H1 (cell line): ENCODE results near the gene ARMC12. TPM values are rescaled to one million over a fixed set of nuclear protein-coding genes. Genes with fewer than 3 reads are reported as not detected.

Experiments
- CTCF ChIA-PET: fragments of 300-600 bp; sonication (Branson Sonifier 250); formaldehyde crosslinking; loops from one replicate; lab custom pipeline; 2021; ENCODE audit not compliant: partially characterized antibody; lab: Charles Lee
- POLR2A ChIA-PET: fragments of 300-600 bp; sonication (Branson Sonifier 250); formaldehyde crosslinking; loops from one replicate; lab custom pipeline; 2021; ENCODE audit warnings: inconsistent platforms; ENCODE audit not compliant: partially characterized antibody; lab: Charles Lee
- DNase-seq, 2 experiments: peaks; one replicate each; pipeline versions ENCODE4 v3.0.0 to v3.0.0-alpha.2; 2010 to 2022; ENCODE audit warnings: low spot score in 2 of 2, low read depth in 1 of 2, mixed read lengths in 1 of 2
- FAIRE-seq: peaks from 2 replicates; lab custom pipeline; 2011; peaks lifted over from hg19 to GRCh38; lab: Jason Lieb, UNC
- H2AFZ ChIP-seq: 2 replicates; pipeline ENCODE4 v1.8.1; 2012; ENCODE audit warnings: low read length, inconsistent platforms
- H2AK5ac ChIP-seq: 2 replicates; pipeline ENCODE4 v1.6.1; 2013; ENCODE audit warnings: low read depth, low read length
- H2BK120ac ChIP-seq: replicated peaks from 2 replicates; pipeline ENCODE3; 2013; ENCODE audit warnings: low read depth, low read length, inconsistent platforms
- H2BK12ac ChIP-seq: 2 replicates; pipeline ENCODE4 v1.6.1; 2013; ENCODE audit warnings: low read depth, low read length
- H2BK15ac ChIP-seq: 2 replicates; pipeline ENCODE4 v1.6.1; 2013; ENCODE audit warnings: low read length
- H2BK20ac ChIP-seq: 2 replicates; pipeline ENCODE4 v1.6.1; 2013; ENCODE audit warnings: low read length
- H2BK5ac ChIP-seq: 2 replicates; pipeline ENCODE4 v1.6.1; 2013; ENCODE audit warnings: low read depth, low read length
- H3K14ac ChIP-seq: 2 replicates; pipeline ENCODE4 v1.6.1; 2013; ENCODE audit warnings: inconsistent platforms; ENCODE audit not compliant: insufficient read length
- H3K18ac ChIP-seq: 2 replicates; pipeline ENCODE4 v1.6.1; 2013; ENCODE audit warnings: low read length; ENCODE audit errors: extremely low read depth
- H3K23ac ChIP-seq: 2 replicates; pipeline ENCODE4 v1.6.1; 2013; ENCODE audit warnings: inconsistent platforms; ENCODE audit not compliant: insufficient read length
- H3K23me2 ChIP-seq: 2 replicates; pipeline ENCODE4 v1.6.1; 2013; ENCODE audit warnings: low read depth, low read length
- H3K27ac ChIP-seq: 2 replicates; pipeline ENCODE4 v1.6.1; 2011; ENCODE audit warnings: low read depth, low read length, inconsistent platforms
- H3K27me3 ChIP-seq, 4 experiments: replicated peaks in 1 of 4; 1 replicate in 1 of 4; 2 replicates in 3 of 4; pipeline versions ENCODE4 v1.6.1 to v1.8.1; 2011 to 2013; ENCODE audit warnings: low read length in 3 of 4, mild to moderate bottlenecking in 3 of 4, inconsistent platforms in 2 of 4, mixed read lengths in 2 of 4, moderate library complexity in 1 of 4; ENCODE audit not compliant: control insufficient read depth in 3 of 4, insufficient read depth in 3 of 4; ENCODE audit errors: extremely low read depth in 1 of 4
- H3K36me3 ChIP-seq, 4 experiments: 2 replicates each; pipeline versions ENCODE4 v1.6.1 to v1.8.1; 2011 to 2013; ENCODE audit warnings: mild to moderate bottlenecking in 4 of 4, low read length in 3 of 4, moderate library complexity in 2 of 4, control low read depth in 1 of 4, inconsistent platforms in 1 of 4; ENCODE audit not compliant: insufficient read depth in 4 of 4, control insufficient read depth in 2 of 4
- H3K4ac ChIP-seq: replicated peaks from 2 replicates; pipeline ENCODE3; 2013; ENCODE audit warnings: low read length, low read depth, mixed read lengths, inconsistent platforms; ENCODE audit not compliant: insufficient read length
- H3K4me1 ChIP-seq, 4 experiments: replicated peaks in 1 of 4; 1 replicate in 1 of 4; 2 replicates in 3 of 4; pipeline versions ENCODE4 v1.6.1 to v1.8.1; 2011 to 2013; ENCODE audit warnings: low read length in 3 of 4, inconsistent platforms in 2 of 4, mixed read lengths in 1 of 4; ENCODE audit not compliant: insufficient read depth in 4 of 4, control insufficient read depth in 3 of 4
- H3K4me2 ChIP-seq, 2 experiments: 2 replicates each; pipeline versions ENCODE4 v1.6.1 to v1.8.1; 2011 to 2013; ENCODE audit warnings: low read depth in 2 of 2, low read length in 2 of 2, control low read depth in 1 of 2, inconsistent platforms in 1 of 2, mild to moderate bottlenecking in 1 of 2; ENCODE audit not compliant: insufficient read depth in 1 of 2
- H3K4me3 ChIP-seq, 4 experiments: fragments of 200-600, 300-600 bp in 1 of 4; sonication (generic), shearing (Covaris generic), sonication (Bioruptor Twin) in 1 of 4; 2 replicates each; pipeline versions ENCODE4 v1.5.1 to v1.8.1; 2011 to 2016; ENCODE audit warnings: low read length in 4 of 4, low read depth in 3 of 4, control low read depth in 2 of 4, inconsistent platforms in 2 of 4, mild to moderate bottlenecking in 2 of 4, mixed read lengths in 1 of 4, moderate library complexity in 1 of 4; ENCODE audit not compliant: insufficient read depth in 2 of 4; ENCODE audit errors: extremely low read depth in 1 of 4
- H3K56ac ChIP-seq: replicated peaks from 2 replicates; pipeline ENCODE3; 2013; ENCODE audit warnings: low read depth, mild to moderate bottlenecking, mixed read lengths, low read length, inconsistent platforms; ENCODE audit not compliant: insufficient read length
- H3K79me1 ChIP-seq: 2 replicates; pipeline ENCODE4 v1.6.1; 2013; ENCODE audit warnings: low read depth, low read length, control low read depth
- H3K79me2 ChIP-seq, 2 experiments: 2 replicates each; pipeline versions ENCODE4 v1.6.1 to v1.8.1; 2012 to 2013; ENCODE audit warnings: low read length in 2 of 2, mild to moderate bottlenecking in 2 of 2, inconsistent platforms in 1 of 2; ENCODE audit not compliant: insufficient read depth in 2 of 2, control insufficient read depth in 1 of 2
- H3K9ac ChIP-seq, 4 experiments: replicated peaks in 1 of 4; 1 replicate in 1 of 4; 2 replicates in 3 of 4; pipeline versions ENCODE4 v1.6.1 to v1.8.1; 2011 to 2013; ENCODE audit warnings: low read depth in 3 of 4, low read length in 3 of 4, control low read depth in 2 of 4, mild to moderate bottlenecking in 2 of 4, moderate library complexity in 2 of 4, inconsistent platforms in 1 of 4; ENCODE audit errors: extremely low read depth in 1 of 4
- H3K9me3 ChIP-seq, 2 experiments: 2 replicates each; pipeline versions ENCODE4 v1.6.1 to v1.8.1; 2012 to 2013; ENCODE audit warnings: mild to moderate bottlenecking in 2 of 2, moderate library complexity in 2 of 2, control low read depth in 1 of 2, inconsistent platforms in 1 of 2, low read depth in 1 of 2, low read length in 1 of 2, mixed read lengths in 1 of 2; ENCODE audit not compliant: insufficient read depth in 2 of 2
- H4K20me1 ChIP-seq, 2 experiments: replicated peaks in 1 of 2; 2 replicates each; pipeline versions ENCODE3 to v1.8.1; 2011 to 2013; ENCODE audit warnings: inconsistent platforms in 2 of 2, low read length in 2 of 2, mild to moderate bottlenecking in 1 of 2; ENCODE audit not compliant: insufficient read depth in 2 of 2, control insufficient read depth in 1 of 2
- H4K5ac ChIP-seq: 2 replicates; pipeline ENCODE4 v1.6.1; 2013; ENCODE audit warnings: low read length, low read depth, mixed read lengths, inconsistent platforms; ENCODE audit not compliant: insufficient read length
- H4K8ac ChIP-seq: 2 replicates; pipeline ENCODE4 v1.8.0; 2013; ENCODE audit warnings: mild to moderate bottlenecking, moderate library complexity, low read length, inconsistent platforms; ENCODE audit not compliant: insufficient read depth; ENCODE audit errors: extremely low read depth
- H4K91ac ChIP-seq: replicated peaks from 2 replicates; pipeline ENCODE3; 2013; ENCODE audit warnings: low read length, mixed read lengths, inconsistent platforms; ENCODE audit not compliant: insufficient read length
- E2F6 ChIP-seq: IDR thresholded peaks from 2 replicates; pipeline ENCODE4 v1.6.1; 2012; ENCODE audit warnings: inconsistent platforms
- MAX ChIP-seq: IDR thresholded peaks from 2 replicates; pipeline ENCODE4 v1.6.1; 2012; ENCODE audit warnings: inconsistent platforms
- TEAD4 ChIP-seq: IDR thresholded peaks from 2 replicates; pipeline ENCODE4 v1.6.1; 2012; ENCODE audit warnings: low read depth, low read length, inconsistent platforms, mixed read lengths
- WGBS, 2 experiments: shearing (Covaris generic) in 1 of 2; methylation state at CpG; one replicate each; pipeline versions ENCODE4 v1.1.6 to v1.1.7; 2013 to 2015; ENCODE audit warnings: low lambda C conversion rate in 2 of 2, mixed read lengths in 2 of 2, inconsistent platforms in 1 of 2, low coverage in 1 of 2, missing lambda C conversion rate in 1 of 2; ENCODE audit not compliant: insufficient replicate concordance in 2 of 2, insufficient coverage in 1 of 2, insufficient read length in 1 of 2; ENCODE audit errors: extremely low coverage in 1 of 2, missing lambda C conversion rate in 1 of 2; 5-methylcytosine and 5-hydroxymethylcytosine counted together
- polyA plus RNA-seq, 7 experiments: library from polyadenylated mRNA; depleted of rRNA in 3 of 7; stranded (reverse) in 5 of 7; unstranded in 2 of 7; fragments of >200 nt in 5 of 7; fragments of 200-250 nt in 2 of 7; gene quantifications; 1 replicate in 5 of 7; 2 replicates in 1 of 7; 4 replicates in 1 of 7; pipeline versions ENCODE4 v1.2.1 to v1.2.3, GENCODE V29; 2011 to 2013; ENCODE audit warnings: missing spikeins in 2 of 7, mixed read lengths in 2 of 7
- total RNA-seq: library from RNA; stranded (reverse); fragmentation: NEBNext Ultra II Directional; extraction: Animal tissue kit (Norgen Biotek cat#: 25700); gene quantifications from 2 replicates; pipeline ENCODE4 v1.2.1, GENCODE V29; 2021

The ARMC12 gene
- total and polyA plus RNA-seq, 2 of the 8 experiments (the other 6 are each of a cell fraction or from before 2014, with no cell fraction given) = 0.86 to 3.7 TPM

GRCh38 chr6:35719404-35719829 lies 17.4 kb upstream of the ARMC12 start:
- H3K14ac ChIP-seq = no peak overlapping the region
- no peaks in the 10 kb centered on the region for H3K36me3 ChIP-seq
- POLR2A ChIA-PET = interaction anchor here (0.5 to 2.8 kb wide), 5 partner anchors 8 to 229 kb away, joined by 3 to 16 read pairs (median 3); no protein-coding TSS in a partner anchor
- DNase-seq = no peak
- peak overlapping the region; percentile 42; the same call in 1 of the 2 replicates for H2BK12ac ChIP-seq
- H3K79me1 ChIP-seq = no peaks in the 10 kb centered on the region
- no peak overlapping the region for H3K56ac ChIP-seq
- no peak overlapping the region for H3K23ac ChIP-seq
- H4K5ac ChIP-seq = no peak overlapping the region
- H2AFZ ChIP-seq = no peak overlapping the region
- no peak overlapping the region for H3K4ac ChIP-seq
- H3K18ac ChIP-seq = peak overlapping the region; percentile 9; the same call in 1 of the 2 replicates
- H3K4me1 ChIP-seq = peaks cover 14 to 40% (median 28%) of the 10 kb centered on the region in 4 experiments
- peak overlapping the region; percentile 59 for H4K91ac ChIP-seq
- peak overlapping the region; percentile 6 to 19; a peak in 1 of 4 replicates for H3K4me2 ChIP-seq
- CTCF ChIA-PET = interaction anchor here (1.0 to 2.0 kb wide), 6 partner anchors 8 to 196 kb away, joined by 3 to 4 read pairs (median 4); partner anchors contain the start of gene ARMC12
- no peak overlapping the region for H2AK5ac ChIP-seq
- no peak for FAIRE-seq
- H2BK120ac ChIP-seq = no peak overlapping the region
- no peak overlapping the region for H2BK15ac ChIP-seq
- no peak overlapping the region for H3K4me3 ChIP-seq
- WGBS, 2 experiments = 85% methylated on average over 5 of the region's 5 CpGs; no CpG with 5 or more reads in 1 of the 2 experiments
- H4K8ac ChIP-seq = no peak overlapping the region; the same call in 1 of the 2 replicates
- no peak overlapping the region for H3K9ac ChIP-seq
- H3K9me3 ChIP-seq = no peaks in the 10 kb centered on the region
- H3K27me3 ChIP-seq = 0 out of 7 replicates have a peak, but pooled peaks cover 0 to 3% (median 0%) of the 10 kb centered on the region in 4 experiments
- H3K23me2 ChIP-seq = no peaks in the 10 kb centered on the region
- no peaks in the 10 kb centered on the region for H4K20me1 ChIP-seq
- no peaks in the 10 kb centered on the region for H3K79me2 ChIP-seq
- H2BK20ac ChIP-seq = peak overlapping the region; percentile 4; the same call in 1 of the 2 replicates
- TF ChIP-seq TEAD4 = no peak
- TF ChIP-seq E2F6 = peak; percentile 58; the same call in 1 of the 2 replicates
- peak; percentile 62 for TF ChIP-seq MAX
- H2BK5ac ChIP-seq = peak overlapping the region; percentile 8; the same call in 1 of the 2 replicates
- H3K27ac ChIP-seq = no peak overlapping the region
